HepG2 (cell line): ENCODE results near the gene AP1M1. TPM values are rescaled to one million over a fixed set of nuclear protein-coding genes. Genes with fewer than 3 reads are reported as not detected.

ENCODE experiments used
- ATAC-seq: fragments of 200-7000 bp; cut with Tn5 transposase; 3 replicates; pipeline ENCODE4 v1.9.1; 2020; ENCODE audit warnings: mild to moderate bottlenecking, moderate library complexity
- BruUV-seq: library from RNA; stranded (reverse); fragments of 400-500 nt; replicated peaks from 2 replicates; lab custom pipeline; 2021; lab: Mats Ljungman, UMichigan
- CTCF ChIA-PET: fragments of 300-600 bp; formaldehyde crosslinking; extraction: SDS; loops from one replicate; lab custom pipeline; 2021; ENCODE audit warnings: low total read pairs, inconsistent platforms, low intra/inter-chr PET ratio; lab: Yijun Ruan, JAX
- POLR2A ChIA-PET: fragments of 350-600 bp; sonication (Branson Sonifier 250); formaldehyde crosslinking; loops from one replicate; lab custom pipeline; 2020; ENCODE audit warnings: antibody characterized with exemption, inconsistent platforms; lab: Yijun Ruan, JAX
- DNase-seq: peaks from one replicate; pipeline ENCODE4 v3.0.0-alpha.2; 2015; ENCODE audit warnings: low spot score
- FAIRE-seq: peaks from 3 replicates; lab custom pipeline; 2011; peaks lifted over from hg19 to GRCh38; lab: Jason Lieb, UNC
- H2AFZ ChIP-seq: one replicate; pipeline ENCODE4 v1.6.1; 2011; ENCODE audit warnings: low read length, inconsistent platforms
- H3K27ac ChIP-seq: fragments of 300-600 bp; 3 replicates; pipeline ENCODE4 v1.8.0; 2011; ENCODE audit warnings: mixed run types, mild to moderate bottlenecking, mixed read lengths, low read length, inconsistent platforms; ENCODE audit not compliant: insufficient read depth; ENCODE audit errors: extremely low read length
- H3K27me3 ChIP-seq, 2 experiments: fragments of 200-600 bp in 1 of 2; 2 replicates in 1 of 2; 3 replicates in 1 of 2; pipeline versions ENCODE4 v1.6.0 to v1.8.0; 2011; ENCODE audit warnings: low read length in 2 of 2, mild to moderate bottlenecking in 2 of 2, moderate library complexity in 2 of 2, inconsistent platforms in 1 of 2; ENCODE audit not compliant: insufficient read depth in 2 of 2, control insufficient read depth in 1 of 2
- H3K36me3 ChIP-seq, 2 experiments: fragments of 200-600 bp in 1 of 2; replicated peaks in 1 of 2; 2 replicates in 1 of 2; 3 replicates in 1 of 2; pipeline versions ENCODE4 v1.5.1 to v1.8.0; 2011; ENCODE audit warnings: low read length in 2 of 2, inconsistent platforms in 1 of 2; ENCODE audit not compliant: insufficient read depth in 2 of 2, control insufficient read depth in 1 of 2
- H3K4me1 ChIP-seq: 2 replicates; pipeline ENCODE4 v1.5.1; 2012; ENCODE audit warnings: low read length, inconsistent platforms; ENCODE audit not compliant: insufficient read depth
- H3K4me2 ChIP-seq: 2 replicates; pipeline ENCODE4 v1.6.0; 2011; ENCODE audit warnings: low read depth, low read length, inconsistent platforms
- H3K4me3 ChIP-seq, 3 experiments: fragments of 200-600 bp in 1 of 3; sonication (generic), shearing (Covaris generic) in 1 of 3; replicated peaks in 1 of 3; 2 replicates each; pipeline ENCODE4 v1.5.1; 2011 to 2016; ENCODE audit warnings: low read length in 3 of 3, inconsistent platforms in 2 of 3, low read depth in 2 of 3, mild to moderate bottlenecking in 2 of 3, control low read depth in 1 of 3, mixed read lengths in 1 of 3; ENCODE audit not compliant: insufficient read depth in 1 of 3
- H3K79me2 ChIP-seq: one replicate; pipeline ENCODE4 v1.6.1; 2011; ENCODE audit warnings: low read length, inconsistent platforms; ENCODE audit not compliant: insufficient read depth
- H3K9ac ChIP-seq: 2 replicates; pipeline ENCODE4 v1.6.0; 2011; ENCODE audit warnings: mild to moderate bottlenecking, low read depth, low read length, inconsistent platforms; ENCODE audit not compliant: insufficient read depth
- H3K9me3 ChIP-seq: 2 replicates; pipeline ENCODE4 v1.5.1; 2012; ENCODE audit warnings: mild to moderate bottlenecking, low read length
- H4K20me1 ChIP-seq: 2 replicates; pipeline ENCODE4 v1.6.0; 2011; ENCODE audit warnings: inconsistent platforms, mild to moderate bottlenecking, low read length, moderate library complexity; ENCODE audit not compliant: insufficient read depth
- ATM ChIP-seq: fragments of 450-650 bp; IDR thresholded peaks from 2 replicates; pipeline ENCODE4 v1.7.1; 2017; ENCODE audit warnings: mild to moderate bottlenecking, borderline replicate concordance
- FOXA3 ChIP-seq: IDR thresholded peaks from 2 replicates; pipeline ENCODE4 v1.6.1; 2016; ENCODE audit warnings: missing genetic modification reagents, missing compliant biosample characterization
- GTF2F1 ChIP-seq: fragments of 150-350 bp; IDR thresholded peaks from 2 replicates; pipeline ENCODE4 v1.6.1; 2014; ENCODE audit warnings: low read length
- KDM1A ChIP-seq: IDR thresholded peaks from 2 replicates; pipeline ENCODE4 v1.6.1; 2016; ENCODE audit warnings: missing compliant biosample characterization
- MAFK ChIP-seq, 2 experiments: IDR thresholded peaks in 1 of 2; conservative IDR thresholded peaks in 1 of 2; 2 replicates each; pipeline ENCODE4 v1.6.1; 2011; ENCODE audit warnings: improper control_type of control experiment in 2 of 2, low read length in 2 of 2
- POLR2G ChIP-seq: fragments of 200-400 bp; formaldehyde crosslinking; IDR thresholded peaks from 2 replicates; pipeline ENCODE4 v1.6.1; 2018; ENCODE audit warnings: mild to moderate bottlenecking, low read depth, low read length, moderate library complexity
- PTBP1 ChIP-seq: fragments of 200-400 bp; formaldehyde crosslinking; IDR thresholded peaks from 2 replicates; pipeline ENCODE4 v1.6.1; 2018; ENCODE audit warnings: low read length, low read depth; ENCODE audit not compliant: poor library complexity, severe bottlenecking
- SAP130 ChIP-seq: IDR thresholded peaks from 2 replicates; pipeline ENCODE4 v1.6.1; 2016; ENCODE audit warnings: low read depth
- SP5 ChIP-seq: IDR thresholded peaks from 2 replicates; pipeline ENCODE4 v1.6.1; 2016; ENCODE audit warnings: low read depth, borderline replicate concordance
- ZMYM3 ChIP-seq: sonication (generic); formaldehyde crosslinking; IDR thresholded peaks from 2 replicates; pipeline ENCODE4 v1.5.1; 2020; ENCODE audit warnings: mild to moderate bottlenecking, missing genetic modification reagents
- ZNF337 ChIP-seq: sonication (generic); formaldehyde crosslinking; IDR thresholded peaks from 2 replicates; pipeline ENCODE4 v1.5.1; 2020; ENCODE audit warnings: missing genetic modification reagents, low read depth, mild to moderate bottlenecking, borderline replicate concordance
- ZNF629 ChIP-seq: sonication (generic); formaldehyde crosslinking; conservative IDR thresholded peaks from 2 replicates; pipeline ENCODE4 v1.5.0; 2020; ENCODE audit warnings: missing genetic modification reagents
- WGBS: methylation state at CpG from one replicate; pipeline ENCODE4 v1.1.6; 2017; ENCODE audit warnings: low lambda C conversion rate; 5-methylcytosine and 5-hydroxymethylcytosine counted together
- in situ Hi-C: cut with HindIII; loops from 2 replicates; pipeline ENCODE4 v1.10.0; 2017; ENCODE audit warnings: low pct_unique_long_range_greater_than_20kb; ENCODE audit not compliant: extremely low pct_ligation_motif_present
- intact Hi-C: fragments of 100-400 bp; cut with micrococcal nuclease; formaldehyde crosslinking; loops from one replicate; pipeline ENCODE4 v1.10.0; 2022; ENCODE audit not compliant: unreplicated experiment
- polyA plus RNA-seq, 8 experiments: library from polyadenylated mRNA; depleted of rRNA in 3 of 8; stranded (reverse) in 7 of 8; unstranded in 1 of 8; fragments of >200 nt; fragmentation: Illumina TruSeq in 4 of 8; extraction: Trizol in 4 of 8; gene quantifications; 2 replicates each; pipeline versions ENCODE4 v1.2.1 to v1.2.3, GENCODE V29; 2011 to 2016; ENCODE audit warnings: low read depth in 4 of 8, missing spikeins in 1 of 8, mixed read lengths in 1 of 8; ENCODE audit not compliant: insufficient read depth in 1 of 8
- total RNA-seq, 5 experiments: library from RNA; depleted of rRNA; stranded (reverse); fragments of >200 nt; fragmentation: Illumina TruSeq; extraction: Trizol; gene quantifications; 2 replicates each; pipeline ENCODE4 v1.2.3, GENCODE V29; 2016; ENCODE audit warnings: low read depth in 1 of 5
- TF ChIP-seq, protein P1 (sequence below): sonication (generic); formaldehyde crosslinking; IDR thresholded peaks from 2 replicates; pipeline ENCODE4 v1.5.0; 2020; ENCODE audit warnings: mild to moderate bottlenecking, missing genetic modification reagents, borderline replicate concordance

The AP1M1 gene
- total and polyA plus RNA-seq, 2 of the 13 experiments (the other 11 are each of a cell fraction or from before 2014, with no cell fraction given): 34.4 to 46.1 TPM

DNA sequence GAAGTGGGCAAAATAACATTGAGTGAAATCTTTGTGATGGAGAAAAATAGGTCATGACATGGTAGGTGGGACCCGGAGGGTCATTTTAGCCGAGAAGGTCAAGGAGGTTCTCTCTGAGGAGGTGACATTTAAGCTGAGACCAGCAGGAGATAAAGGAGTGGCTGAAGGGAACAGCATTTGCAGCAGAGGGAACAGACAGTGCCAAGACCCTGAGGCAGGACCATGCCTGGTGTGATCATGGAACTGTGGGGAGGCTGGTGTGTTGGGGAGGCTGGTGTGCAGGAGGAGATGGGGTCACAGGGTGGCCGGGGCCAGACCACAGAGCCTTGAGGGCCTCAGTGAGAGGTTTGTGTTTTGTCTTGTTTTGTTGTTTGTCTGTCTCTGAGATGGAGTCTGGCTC is 67.5 kb downstream of the AP1M1 start (continued):
- TF ChIP-seq SP5 (CRISPR knock-in tag) (no peak), GTF2F1 (no peak), FOXA3 (CRISPR knock-in tag) (no peak), PTBP1 (no peak), KDM1A (peak; percentile 60; the same call in 1 of the 2 replicates), MAFK (conservative IDR thresholded peaks at IDR 0.05 in 1 of 2, IDR thresholded peaks at IDR 0.05 in 1 of 2; ENCODE audit: low read length in 2 of 2) (no peak), POLR2G (no peak), ZNF337 (CRISPR knock-in tag) (no peak), ZMYM3 (CRISPR knock-in tag) (peak; percentile 83), ATM (no peak)

DNA sequence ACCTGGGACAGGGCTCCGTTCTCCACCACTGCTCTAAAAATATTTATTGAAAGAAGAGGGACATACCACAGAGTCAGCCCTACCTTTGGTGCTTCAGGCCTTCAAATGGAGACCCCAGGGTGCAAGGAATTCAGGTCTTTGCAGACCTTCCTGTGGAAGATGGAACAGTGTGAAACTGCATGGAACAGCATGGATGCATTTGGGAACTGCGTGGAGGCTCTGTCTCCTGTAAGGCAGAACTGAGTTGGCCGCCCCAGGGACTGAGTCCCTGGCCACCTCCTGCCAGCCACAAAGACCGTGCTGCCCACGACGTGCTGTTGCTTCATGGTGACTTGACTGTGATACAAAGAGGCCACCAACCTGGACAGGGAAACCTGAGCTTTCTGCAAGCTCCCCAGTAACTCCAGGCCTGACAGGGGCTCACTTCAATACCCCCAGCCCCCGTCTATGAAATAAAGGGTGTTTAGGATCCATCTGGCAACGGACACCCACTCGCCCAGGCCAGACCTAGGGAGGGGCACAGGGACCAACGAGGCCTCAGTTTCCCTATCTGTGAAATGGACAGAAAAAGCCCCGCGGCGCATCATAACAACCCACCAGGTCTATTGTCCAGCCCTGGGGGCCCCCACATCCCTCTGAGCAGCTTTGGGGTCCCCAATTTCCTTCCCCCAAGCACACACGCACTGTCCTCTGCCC is 68.3 kb downstream of the AP1M1 start:
- no peaks in the 10 kb centered on the region for H3K9me3 ChIP-seq
- H3K4me2 ChIP-seq: no peak overlapping the region
- ChIA-PET POLR2A (no interaction called here), CTCF (no interaction called here)
- intact Hi-C loops: no loop called here
- DNase-seq (no peak), ATAC-seq (no peak), FAIRE-seq (no peak)
- BruUV-seq: no TSS peak
- no peak overlapping the region for H3K9ac ChIP-seq
- WGBS: 67% methylated on average over 6 of the region's 14 CpGs
- in situ Hi-C loops: no loop called here
- no peak overlapping the region for H3K27ac ChIP-seq
- H3K36me3 ChIP-seq: no peaks in the 10 kb centered on the region
- no peaks in the 10 kb centered on the region for H4K20me1 ChIP-seq
- peaks cover 0 to 12% of the 10 kb centered on the region in 2 experiments; a peak in 3 of 5 replicates for H3K27me3 ChIP-seq
- TF ChIP-seq ZNF629 (peak; percentile 61), SAP130 (CRISPR knock-in tag) (no peak), ZMYM3 (CRISPR knock-in tag) (peak; percentile 52; the same call in 1 of the 2 replicates)
- TF ChIP-seq, protein P1, sequence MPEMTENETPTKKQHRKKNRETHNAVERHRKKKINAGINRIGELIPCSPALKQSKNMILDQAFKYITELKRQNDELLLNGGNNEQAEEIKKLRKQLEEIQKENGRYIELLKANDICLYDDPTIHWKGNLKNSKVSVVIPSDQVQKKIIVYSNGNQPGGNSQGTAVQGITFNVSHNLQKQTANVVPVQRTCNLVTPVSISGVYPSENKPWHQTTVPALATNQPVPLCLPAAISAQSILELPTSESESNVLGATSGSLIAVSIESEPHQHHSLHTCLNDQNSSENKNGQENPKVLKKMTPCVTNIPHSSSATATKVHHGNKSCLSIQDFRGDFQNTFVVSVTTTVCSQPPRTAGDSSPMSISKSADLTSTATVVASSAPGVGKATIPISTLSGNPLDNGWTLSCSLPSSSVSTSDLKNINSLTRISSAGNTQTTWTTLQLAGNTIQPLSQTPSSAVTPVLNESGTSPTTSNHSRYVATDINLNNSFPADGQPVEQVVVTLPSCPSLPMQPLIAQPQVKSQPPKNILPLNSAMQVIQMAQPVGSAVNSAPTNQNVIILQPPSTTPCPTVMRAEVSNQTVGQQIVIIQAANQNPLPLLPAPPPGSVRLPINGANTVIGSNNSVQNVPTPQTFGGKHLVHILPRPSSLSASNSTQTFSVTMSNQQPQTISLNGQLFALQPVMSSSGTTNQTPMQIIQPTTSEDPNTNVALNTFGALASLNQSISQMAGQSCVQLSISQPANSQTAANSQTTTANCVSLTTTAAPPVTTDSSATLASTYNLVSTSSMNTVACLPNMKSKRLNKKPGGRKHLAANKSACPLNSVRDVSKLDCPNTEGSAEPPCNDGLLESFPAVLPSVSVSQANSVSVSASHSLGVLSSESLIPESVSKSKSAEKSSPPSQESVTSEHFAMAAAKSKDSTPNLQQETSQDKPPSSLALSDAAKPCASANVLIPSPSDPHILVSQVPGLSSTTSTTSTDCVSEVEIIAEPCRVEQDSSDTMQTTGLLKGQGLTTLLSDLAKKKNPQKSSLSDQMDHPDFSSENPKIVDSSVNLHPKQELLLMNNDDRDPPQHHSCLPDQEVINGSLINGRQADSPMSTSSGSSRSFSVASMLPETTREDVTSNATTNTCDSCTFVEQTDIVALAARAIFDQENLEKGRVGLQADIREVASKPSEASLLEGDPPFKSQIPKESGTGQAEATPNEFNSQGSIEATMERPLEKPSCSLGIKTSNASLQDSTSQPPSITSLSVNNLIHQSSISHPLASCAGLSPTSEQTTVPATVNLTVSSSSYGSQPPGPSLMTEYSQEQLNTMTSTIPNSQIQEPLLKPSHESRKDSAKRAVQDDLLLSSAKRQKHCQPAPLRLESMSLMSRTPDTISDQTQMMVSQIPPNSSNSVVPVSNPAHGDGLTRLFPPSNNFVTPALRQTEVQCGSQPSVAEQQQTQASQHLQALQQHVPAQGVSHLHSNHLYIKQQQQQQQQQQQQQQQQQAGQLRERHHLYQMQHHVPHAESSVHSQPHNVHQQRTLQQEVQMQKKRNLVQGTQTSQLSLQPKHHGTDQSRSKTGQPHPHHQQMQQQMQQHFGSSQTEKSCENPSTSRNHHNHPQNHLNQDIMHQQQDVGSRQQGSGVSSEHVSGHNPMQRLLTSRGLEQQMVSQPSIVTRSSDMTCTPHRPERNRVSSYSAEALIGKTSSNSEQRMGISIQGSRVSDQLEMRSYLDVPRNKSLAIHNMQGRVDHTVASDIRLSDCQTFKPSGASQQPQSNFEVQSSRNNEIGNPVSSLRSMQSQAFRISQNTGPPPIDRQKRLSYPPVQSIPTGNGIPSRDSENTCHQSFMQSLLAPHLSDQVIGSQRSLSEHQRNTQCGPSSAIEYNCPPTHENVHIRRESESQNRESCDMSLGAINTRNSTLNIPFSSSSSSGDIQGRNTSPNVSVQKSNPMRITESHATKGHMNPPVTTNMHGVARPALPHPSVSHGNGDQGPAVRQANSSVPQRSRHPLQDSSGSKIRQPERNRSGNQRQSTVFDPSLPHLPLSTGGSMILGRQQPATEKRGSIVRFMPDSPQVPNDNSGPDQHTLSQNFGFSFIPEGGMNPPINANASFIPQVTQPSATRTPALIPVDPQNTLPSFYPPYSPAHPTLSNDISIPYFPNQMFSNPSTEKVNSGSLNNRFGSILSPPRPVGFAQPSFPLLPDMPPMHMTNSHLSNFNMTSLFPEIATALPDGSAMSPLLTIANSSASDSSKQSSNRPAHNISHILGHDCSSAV (CRISPR knock-in tag): no peak
- no peaks in the 10 kb centered on the region for H3K79me2 ChIP-seq
- H3K4me1 ChIP-seq: peaks cover 35% of the 10 kb centered on the region
- no peak overlapping the region for H3K4me3 ChIP-seq
- H2AFZ ChIP-seq: no peak overlapping the region
